Nephron progenitor cell (in vitro differentiated cells): ENCODE data around the gene HNRNPAB.
"Not testable (repeated sequence)": the region's sequence is repeated elsewhere in the genome, so short reads cannot be mapped to it uniquely, and the experiment has no call there.

Source experiments
- DNase-seq: peaks from one replicate; pipeline ENCODE4 v3.0.0; 2021
- H3K27ac Mint-ChIP-seq: 2 replicates; pipeline ENCODE4 v1.8.0; 2021; ENCODE audit warnings: mild to moderate bottlenecking, moderate library complexity, mixed read lengths
- H3K27me3 Mint-ChIP-seq: 2 replicates; pipeline ENCODE4 v1.8.0; 2021; ENCODE audit warnings: mild to moderate bottlenecking, low read depth, mixed read lengths; ENCODE audit not compliant: poor library complexity
- H3K36me3 Mint-ChIP-seq: 2 replicates; pipeline ENCODE4 v1.8.0; 2021; ENCODE audit warnings: low read depth, mixed read lengths
- H3K4me1 Mint-ChIP-seq: 2 replicates; pipeline ENCODE4 v1.8.0; 2021; ENCODE audit warnings: mixed read lengths
- H3K4me3 Mint-ChIP-seq: 2 replicates; pipeline ENCODE4 v1.8.0; 2021; ENCODE audit warnings: mild to moderate bottlenecking, moderate library complexity, mixed read lengths
- H3K9me3 Mint-ChIP-seq: 2 replicates; pipeline ENCODE4 v1.8.0; 2021; ENCODE audit warnings: mild to moderate bottlenecking, moderate library complexity, mixed read lengths
- CTCF ChIP-seq: fragments of 200-600 bp; sonication (generic); IDR thresholded peaks from 2 replicates; pipeline ENCODE4 v1.5.0; 2021; ENCODE audit warnings: antibody characterized with exemption

HNRNPAB gene

GRCh38 chr5:178248750-178249149 is 44.4 kb downstream of the HNRNPAB start:
- Mint-ChIP-seq H3K4me1 (peaks cover 12% of the 10 kb centered on the region), H3K36me3 (no peaks in the 10 kb centered on the region), H3K27ac (no peak overlapping the region), H3K9me3 (no peaks in the 10 kb centered on the region), H3K4me3 (no peak overlapping the region), H3K27me3 (peaks cover 3% of the 10 kb centered on the region)
- no peak for DNase-seq
- no peak for TF ChIP-seq CTCF

- no peaks in the 10 kb centered on the region for H3K36me3 Mint-ChIP-seq
- H3K27me3 Mint-ChIP-seq, result peaks cover 7% of the 10 kb centered on the region
- no peaks in the 10 kb centered on the region for H3K9me3 Mint-ChIP-seq
- TF ChIP-seq CTCF, result no peak
- H3K27ac Mint-ChIP-seq, result peak overlapping the region; percentile 79
- peaks cover 12% of the 10 kb centered on the region for H3K4me1 Mint-ChIP-seq
- H3K4me3 Mint-ChIP-seq, result no peak overlapping the region
- DNase-seq, result no peak
Measured at GRCh38 chr5:178249191-178249989, 45.1 kb downstream of the HNRNPAB start.

- peaks cover 18% of the 10 kb centered on the region for H3K4me1 Mint-ChIP-seq
- no peak overlapping the region for H3K27ac Mint-ChIP-seq
- no peak for TF ChIP-seq CTCF
- DNase-seq, result no peak
- H3K36me3 Mint-ChIP-seq, result no peaks in the 10 kb centered on the region
- H3K9me3 Mint-ChIP-seq, result no peaks in the 10 kb centered on the region
- no peak overlapping the region for H3K4me3 Mint-ChIP-seq
- peaks cover 7% of the 10 kb centered on the region for H3K27me3 Mint-ChIP-seq
Measured at GRCh38 chr5:178250263-178250662, 45.9 kb downstream of the HNRNPAB start.

DNA sequence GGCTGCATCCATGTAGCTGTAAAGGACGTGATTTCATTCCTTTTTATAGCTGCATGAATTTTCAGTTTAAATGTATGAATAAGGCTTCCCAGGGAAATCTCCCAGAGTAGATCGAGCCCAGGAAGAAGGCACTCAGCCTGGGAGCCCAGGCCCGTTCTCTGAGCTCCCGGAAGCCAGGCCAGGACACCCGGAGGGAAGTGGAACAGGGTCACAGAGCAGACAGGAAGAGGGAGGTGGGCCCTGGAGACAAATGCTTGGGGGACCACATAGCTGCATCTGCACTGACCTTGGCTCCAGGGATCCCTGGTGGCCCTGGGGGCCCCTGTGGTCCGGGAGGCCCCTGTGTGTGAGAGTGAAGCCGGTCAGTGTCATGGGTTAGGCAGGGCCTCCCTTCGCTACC is 47.9 kb downstream of the HNRNPAB start:
- DNase-seq, result no peak
- Mint-ChIP-seq H3K27me3 (peaks cover 7% of the 10 kb centered on the region), H3K27ac (no peak overlapping the region), H3K9me3 (no peaks in the 10 kb centered on the region), H3K36me3 (no peaks in the 10 kb centered on the region), H3K4me3 (no peak overlapping the region), H3K4me1 (peaks cover 31% of the 10 kb centered on the region)
- TF ChIP-seq CTCF, result no peak

- peaks cover 30% of the 10 kb centered on the region for H3K4me1 Mint-ChIP-seq
- not testable (repeated sequence) for DNase-seq, H3K9me3 Mint-ChIP-seq, H3K27me3 Mint-ChIP-seq, H3K4me3 Mint-ChIP-seq, H3K27ac Mint-ChIP-seq, H3K36me3 Mint-ChIP-seq
Measured at GRCh38 chr5:178253632-178254031, 49.3 kb downstream of the HNRNPAB start.

DNA sequence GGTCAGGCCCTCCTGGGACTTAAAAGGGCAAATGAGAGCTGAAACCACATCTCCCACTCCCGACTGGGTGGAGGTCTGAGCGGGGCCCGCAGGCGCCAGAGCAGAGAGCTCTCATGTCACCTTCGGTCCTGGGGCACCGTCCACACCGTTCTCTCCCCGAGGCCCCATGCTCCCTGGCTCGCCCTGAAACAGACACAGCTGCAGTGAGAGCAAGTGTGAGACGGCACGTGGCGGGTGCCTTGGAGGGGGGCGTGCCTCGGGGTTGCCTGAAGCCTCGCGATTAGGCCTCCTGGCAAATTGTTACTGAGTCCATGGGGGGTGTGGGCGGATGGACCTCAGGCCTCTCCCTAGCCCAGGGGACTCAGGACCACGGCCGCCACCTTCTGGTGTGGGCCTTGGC is 52.4 kb downstream of the HNRNPAB start:
- H3K36me3 Mint-ChIP-seq, result no peaks in the 10 kb centered on the region
- TF ChIP-seq CTCF, result no peak
- H3K27me3 Mint-ChIP-seq, result peaks cover 11% of the 10 kb centered on the region
- H3K27ac Mint-ChIP-seq, result no peak overlapping the region
- DNase-seq, result no peak
- H3K9me3 Mint-ChIP-seq, result no peaks in the 10 kb centered on the region
- peaks cover 25% of the 10 kb centered on the region for H3K4me1 Mint-ChIP-seq
- no peak overlapping the region for H3K4me3 Mint-ChIP-seq
